Measurements from ENCODE around the gene MPEG1. TPM values are rescaled to one million over a fixed set of nuclear protein-coding genes. Genes with fewer than 3 reads are reported as not detected.

Gene MPEG1
- total RNA-seq, 2 experiments from 2014 or later = 2.8 to 2.9 TPM

DNA sequence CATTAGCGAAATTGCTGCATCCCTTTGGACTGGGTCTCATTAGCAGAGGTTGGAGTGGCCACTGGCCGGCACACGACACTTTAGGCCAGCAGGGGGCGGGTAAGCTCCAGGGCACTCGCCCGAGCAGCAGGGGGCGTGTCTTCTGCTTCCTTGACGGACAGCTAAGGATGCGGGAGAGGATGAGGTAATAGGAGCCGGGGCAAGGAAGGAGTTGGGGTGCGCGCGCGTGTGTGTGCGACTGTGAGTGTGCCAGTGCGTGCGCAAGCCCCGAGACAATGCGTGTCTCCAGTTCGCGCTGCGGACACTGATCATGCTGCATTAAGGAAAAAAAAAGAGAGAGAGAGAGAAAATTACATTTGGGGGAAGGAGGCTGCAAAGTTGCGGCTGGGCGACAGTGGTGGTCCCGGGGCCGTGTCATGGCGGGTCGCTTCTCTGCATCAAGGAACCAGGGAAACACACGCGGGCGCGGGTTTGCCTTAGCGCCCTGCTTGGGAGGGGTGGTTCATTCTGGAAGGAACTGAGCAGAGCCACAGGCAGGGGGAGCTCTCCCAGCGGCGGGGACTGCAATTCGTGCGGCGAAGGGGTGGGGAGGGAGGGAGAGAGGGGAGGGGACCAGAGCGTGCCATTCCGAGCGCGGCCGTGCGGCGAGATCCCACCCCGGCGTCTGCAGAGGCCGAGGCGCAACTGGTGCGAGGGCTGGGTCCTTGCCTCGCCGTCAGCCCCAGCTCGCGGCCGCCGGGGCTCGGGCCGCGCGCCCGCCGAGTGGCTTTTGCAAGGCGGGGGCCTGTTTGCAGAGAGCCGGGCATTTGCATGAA is 41.0 kb downstream of the MPEG1 start, which contains the start of gene DTX4:
TSS of gene DTX4 (plus strand) at position 625 of the 815 bp plus-strand sequence. CDS start 464 bp downstream, outside the sequence.
- Histone ChIP-seq H3K36me3 (ENCODE audit: insufficient read depth, low read length) (no peaks in the 10 kb centered on the region), H3K4me3 (ENCODE audit: low read length) (peak within 1 kb of the TSS; percentile 73), H3K4me1 (ENCODE audit: insufficient read depth, low read length) (peaks cover 18% of the 10 kb centered on the region), H3K9me3 (ENCODE audit: control insufficient read depth in 1 of 2, insufficient read depth in 1 of 2, low read length in 2 of 2) (no peaks in the 10 kb centered on the region), H3K27me3 (ENCODE audit: control insufficient read depth in 1 of 2, insufficient read depth in 2 of 2, low read length in 2 of 2) (no peaks in the 10 kb centered on the region), H3K27ac (ENCODE audit: low read depth in 1 of 2, low read length in 2 of 2) (no peak within 1 kb of the TSS)
- Mint-ChIP-seq H3K27me3 (peaks cover 8% of the 10 kb centered on the region), H3K4me1 (ENCODE audit: low read depth) (peaks cover 13% of the 10 kb centered on the region), H3K36me3 (ENCODE audit: low read depth) (peaks cover 5% of the 10 kb centered on the region), H3K27ac (peak within 1 kb of the TSS; percentile 31), H3K4me3 (peak within 1 kb of the TSS; percentile 89), H3K9me3 (no peaks in the 10 kb centered on the region)
- intact Hi-C loops (cut with DNase I, micrococcal nuclease) = loop anchor here (1.0 to 10.0 kb wide), 8 partner anchors 15 to 503 kb away; no protein-coding TSS in a partner anchor
- ATAC-seq (ENCODE audit: poor library complexity) = peak; percentile 87
- TF ChIP-seq, protein P1, sequence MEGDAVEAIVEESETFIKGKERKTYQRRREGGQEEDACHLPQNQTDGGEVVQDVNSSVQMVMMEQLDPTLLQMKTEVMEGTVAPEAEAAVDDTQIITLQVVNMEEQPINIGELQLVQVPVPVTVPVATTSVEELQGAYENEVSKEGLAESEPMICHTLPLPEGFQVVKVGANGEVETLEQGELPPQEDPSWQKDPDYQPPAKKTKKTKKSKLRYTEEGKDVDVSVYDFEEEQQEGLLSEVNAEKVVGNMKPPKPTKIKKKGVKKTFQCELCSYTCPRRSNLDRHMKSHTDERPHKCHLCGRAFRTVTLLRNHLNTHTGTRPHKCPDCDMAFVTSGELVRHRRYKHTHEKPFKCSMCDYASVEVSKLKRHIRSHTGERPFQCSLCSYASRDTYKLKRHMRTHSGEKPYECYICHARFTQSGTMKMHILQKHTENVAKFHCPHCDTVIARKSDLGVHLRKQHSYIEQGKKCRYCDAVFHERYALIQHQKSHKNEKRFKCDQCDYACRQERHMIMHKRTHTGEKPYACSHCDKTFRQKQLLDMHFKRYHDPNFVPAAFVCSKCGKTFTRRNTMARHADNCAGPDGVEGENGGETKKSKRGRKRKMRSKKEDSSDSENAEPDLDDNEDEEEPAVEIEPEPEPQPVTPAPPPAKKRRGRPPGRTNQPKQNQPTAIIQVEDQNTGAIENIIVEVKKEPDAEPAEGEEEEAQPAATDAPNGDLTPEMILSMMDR (IDR thresholded peaks at IDR 0.05) = peak; percentile 87
- peak; percentile 78 to 94 (median 86) for DNase-seq
- POLR2A ChIA-PET = interaction anchor here (0.6 to 2.4 kb wide), 10 partner anchors 10 to 1836 kb away, joined by 3 to 16 read pairs (median 4); partner anchors contain the start of genes FAM111A and SSRP1
- CTCF ChIA-PET = interaction anchor here (0.6 to 3.7 kb wide), 30 partner anchors 8 to 1387 kb away, joined by 3 to 51 read pairs (median 4); partner anchors contain the start of genes FAM111A, FAM111B and OSBP

DNA sequence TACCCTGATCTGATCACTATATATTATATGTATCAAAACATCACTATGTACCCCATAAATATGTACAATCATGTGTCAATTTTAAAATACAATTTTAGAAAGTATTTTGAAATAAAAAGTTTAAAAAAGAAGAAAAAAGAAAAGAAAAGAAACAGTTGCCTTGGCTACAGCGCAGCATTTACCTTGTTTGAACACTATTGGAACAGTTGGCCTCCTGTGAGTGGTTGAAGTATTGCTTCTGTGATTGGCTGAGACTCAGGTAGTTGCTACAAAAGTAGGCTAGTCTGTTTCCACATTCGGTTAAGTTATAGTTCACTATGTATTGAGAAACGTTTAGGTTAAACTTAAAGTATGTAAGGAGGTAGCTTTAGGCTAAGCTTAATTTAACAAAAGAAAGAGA is 48.7 kb downstream of the MPEG1 start:
- Mint-ChIP-seq H3K9me3 (no peaks in the 10 kb centered on the region), H3K4me3 (no peak overlapping the region), H3K36me3 (ENCODE audit: low read depth) (no peaks in the 10 kb centered on the region), H3K27ac (no peak overlapping the region), H3K27me3 (peaks cover 26% of the 10 kb centered on the region), H3K4me1 (ENCODE audit: low read depth) (no peaks in the 10 kb centered on the region)
- Histone ChIP-seq H3K4me3 (ENCODE audit: low read length) (no peak overlapping the region), H3K36me3 (ENCODE audit: insufficient read depth, low read length) (no peaks in the 10 kb centered on the region), H3K9me3 (ENCODE audit: control insufficient read depth in 1 of 2, insufficient read depth in 1 of 2, low read length in 2 of 2) (no peaks in the 10 kb centered on the region), H3K4me1 (ENCODE audit: insufficient read depth, low read length) (no peaks in the 10 kb centered on the region), H3K27me3 (ENCODE audit: control insufficient read depth in 1 of 2, insufficient read depth in 2 of 2, low read length in 2 of 2) (peaks cover 0 to 5% of the 10 kb centered on the region in 2 experiments), H3K27ac (ENCODE audit: low read depth in 1 of 2, low read length in 2 of 2) (no peak overlapping the region)
- TF ChIP-seq, protein P1 (IDR thresholded peaks at IDR 0.05) = no peak
- ATAC-seq (ENCODE audit: poor library complexity) = no peak
- intact Hi-C loops (cut with DNase I, micrococcal nuclease) = no loop called here
- ChIA-PET CTCF (interaction anchor here (1.5 kb wide), 1 partner anchor 8 kb away, joined by 3 read pairs; the partner anchor contains the start of gene DTX4), POLR2A (no interaction called here)
- DNase-seq = no peak

Other genes starting within 250 kb of the MPEG1 start
- gene GLYATL1B, start 126.6 kb downstream of the MPEG1 start, total RNA-seq = not detected
- 1 to 10 TPM in 1 of 2 experiments, under 1 TPM in 1; 0.82 to 1.2 TPM for gene FAM111B, start 105.7 kb downstream of the MPEG1 start, total RNA-seq
- gene FAM111A, start 70.1 kb downstream of the MPEG1 start, total RNA-seq = 10 to 100 TPM; 32.8 to 34.4 TPM
- gene DTX4, start 40.8 kb downstream of the MPEG1 start, total RNA-seq = 1 to 10 TPM in 1 of 2 experiments, under 1 TPM in 1; 0.93 to 1.0 TPM
- not detected for gene OR5AN1, start 146.0 kb upstream of the MPEG1 start, total RNA-seq
- not detected for gene OR5A2, start 213.5 kb upstream of the MPEG1 start, total RNA-seq
- gene OR5A1, start 223.5 kb upstream of the MPEG1 start, total RNA-seq = not detected
- gene OR4D6, start 244.0 kb upstream of the MPEG1 start, total RNA-seq = not detected